ENCODE data around the gene PTPN4. TPM values are rescaled to one million over a fixed set of nuclear protein-coding genes. Genes with fewer than 3 reads are reported as not detected.

PTPN4 gene
- total RNA-seq, 1 experiment from 2014 or later = 80.5 TPM

DNA sequence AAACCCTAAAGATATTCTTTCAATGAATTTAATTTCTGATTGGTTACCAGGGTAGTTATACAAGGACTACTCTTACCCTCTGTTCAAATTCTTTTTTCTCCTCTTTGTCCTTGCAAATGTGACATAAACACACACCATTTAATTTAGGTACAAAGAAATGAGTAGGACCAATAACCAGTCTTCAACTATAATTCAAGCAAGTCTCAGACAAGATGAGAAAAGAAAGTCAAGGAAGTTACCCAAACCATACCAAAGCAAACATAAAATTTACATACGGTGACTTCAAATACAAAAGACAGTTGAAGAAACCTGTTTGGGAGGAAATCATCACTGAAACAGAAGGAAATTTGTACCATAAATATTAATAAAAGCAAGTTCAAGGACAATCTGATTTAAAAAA lies 162.1 kb downstream of the PTPN4 start:
- 0 out of 4 replicates have a peak, but pooled peaks cover 0 to 3% of the 10 kb centered on the region in 2 experiments for H3K4me1 Mint-ChIP-seq
- no peak overlapping the region for H2BK12ac ChIP-seq (ENCODE audit: insufficient read length, low read depth, low read length)
- no peaks in the 10 kb centered on the region for H3K79me2 ChIP-seq (ENCODE audit: insufficient read depth, low read length)
- H3K27me3 ChIP-seq (ENCODE audit: insufficient read depth, low read length) = no peaks in the 10 kb centered on the region
- H3K14ac ChIP-seq (ENCODE audit: insufficient read depth, low read length) = no peak overlapping the region
- H3K36me3 Mint-ChIP-seq (ENCODE audit: insufficient read depth in 1 of 3, low read depth in 3 of 3) = peaks cover 0 to 2% (median under 1%) of the 10 kb centered on the region in 3 experiments; a peak in 1 of 7 replicates
- H3K27ac Mint-ChIP-seq = no peak overlapping the region
- H3K9me3 Mint-ChIP-seq = no peaks in the 10 kb centered on the region
- H2BK15ac ChIP-seq (ENCODE audit: low read depth, low read length) = no peak overlapping the region
- TF ChIP-seq, protein P1, sequence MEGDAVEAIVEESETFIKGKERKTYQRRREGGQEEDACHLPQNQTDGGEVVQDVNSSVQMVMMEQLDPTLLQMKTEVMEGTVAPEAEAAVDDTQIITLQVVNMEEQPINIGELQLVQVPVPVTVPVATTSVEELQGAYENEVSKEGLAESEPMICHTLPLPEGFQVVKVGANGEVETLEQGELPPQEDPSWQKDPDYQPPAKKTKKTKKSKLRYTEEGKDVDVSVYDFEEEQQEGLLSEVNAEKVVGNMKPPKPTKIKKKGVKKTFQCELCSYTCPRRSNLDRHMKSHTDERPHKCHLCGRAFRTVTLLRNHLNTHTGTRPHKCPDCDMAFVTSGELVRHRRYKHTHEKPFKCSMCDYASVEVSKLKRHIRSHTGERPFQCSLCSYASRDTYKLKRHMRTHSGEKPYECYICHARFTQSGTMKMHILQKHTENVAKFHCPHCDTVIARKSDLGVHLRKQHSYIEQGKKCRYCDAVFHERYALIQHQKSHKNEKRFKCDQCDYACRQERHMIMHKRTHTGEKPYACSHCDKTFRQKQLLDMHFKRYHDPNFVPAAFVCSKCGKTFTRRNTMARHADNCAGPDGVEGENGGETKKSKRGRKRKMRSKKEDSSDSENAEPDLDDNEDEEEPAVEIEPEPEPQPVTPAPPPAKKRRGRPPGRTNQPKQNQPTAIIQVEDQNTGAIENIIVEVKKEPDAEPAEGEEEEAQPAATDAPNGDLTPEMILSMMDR (conservative IDR thresholded peaks at IDR 0.05) = no peak
- H3K4me1 ChIP-seq (ENCODE audit: insufficient read depth, low read length) = no peaks in the 10 kb centered on the region
- H3K23ac ChIP-seq (ENCODE audit: insufficient read length, low read depth, low read length) = no peak overlapping the region
- DNase-seq = no peak
- no peak overlapping the region for H4K8ac ChIP-seq (replicated peaks; ENCODE audit: insufficient read length, low read depth, low read length)
- no peak overlapping the region for H4K91ac ChIP-seq (ENCODE audit: insufficient read length, low read depth, low read length)
- no CpG with 5 or more reads among the region's 1 CpG for WGBS (ENCODE audit: extremely low coverage, insufficient read length, low lambda C conversion rate)
- H2BK5ac ChIP-seq (ENCODE audit: insufficient read length, low read length) = no peak overlapping the region
- no peaks in the 10 kb centered on the region for H3K27me3 Mint-ChIP-seq (ENCODE audit: low read depth)
- H3K79me1 ChIP-seq (ENCODE audit: insufficient read depth, low read depth, low read length, poor library complexity, severe bottlenecking) = no peaks in the 10 kb centered on the region
- no peak overlapping the region for H3K4me3 Mint-ChIP-seq
- no peak overlapping the region for H3K9ac ChIP-seq (ENCODE audit: extremely low read depth, insufficient read length, low read length)
- H3K4ac ChIP-seq (ENCODE audit: low read depth, low read length) = no peak overlapping the region
- no peak overlapping the region for H3K27ac ChIP-seq (ENCODE audit: insufficient read length, low read depth, low read length)
- H2AK5ac ChIP-seq (ENCODE audit: insufficient read length, low read length) = no peak overlapping the region
- H3K56ac ChIP-seq (ENCODE audit: insufficient read length, low read depth, low read length) = no peak overlapping the region
- H4K20me1 ChIP-seq (ENCODE audit: control insufficient read depth, insufficient read depth, insufficient read length) = no peaks in the 10 kb centered on the region
- H3K18ac ChIP-seq (ENCODE audit: insufficient read length, low read depth, low read length) = no peak overlapping the region
- H3K23me2 ChIP-seq (ENCODE audit: insufficient read length, low read depth, low read length, poor library complexity, severe bottlenecking) = no peaks in the 10 kb centered on the region
- no peak overlapping the region for H2BK120ac ChIP-seq (ENCODE audit: low read depth, low read length, poor library complexity, severe bottlenecking)
- H3K4me2 ChIP-seq (ENCODE audit: insufficient read depth, insufficient read length, low read length) = no peak overlapping the region
- H2AFZ ChIP-seq (ENCODE audit: low read length) = no peak overlapping the region
- no peaks in the 10 kb centered on the region for H3K9me3 ChIP-seq (ENCODE audit: control insufficient read depth, low read depth, low read length)
- no peak overlapping the region for H4K5ac ChIP-seq (ENCODE audit: insufficient read length, low read depth, low read length)
- no peak overlapping the region for H3T11ph ChIP-seq (ENCODE audit: low read length)
- no peak overlapping the region for H2BK20ac ChIP-seq (ENCODE audit: low read depth, low read length, poor library complexity, severe bottlenecking)
